ENCODE results near the gene SBK1. TPM values are rescaled to one million over a fixed set of nuclear protein-coding genes. Genes with fewer than 3 reads are reported as not detected.
"Not testable (repeated sequence)": the region's sequence is repeated elsewhere in the genome, so short reads cannot be mapped to it uniquely, and the experiment has no call there.

Gene SBK1
- 0.19 and 0.37 TPM in 2 replicates for total RNA-seq (2014; rRNA removed; shearing (Covaris generic))
- polyA plus RNA-seq (2015; cell fraction: cytosol; rRNA removed), result 1.4 and 2.2 TPM in 2 replicates
- 0.60 and 0.62 TPM in 2 replicates for polyA plus RNA-seq (2015; cell fraction: nucleus; rRNA removed)

DNA sequence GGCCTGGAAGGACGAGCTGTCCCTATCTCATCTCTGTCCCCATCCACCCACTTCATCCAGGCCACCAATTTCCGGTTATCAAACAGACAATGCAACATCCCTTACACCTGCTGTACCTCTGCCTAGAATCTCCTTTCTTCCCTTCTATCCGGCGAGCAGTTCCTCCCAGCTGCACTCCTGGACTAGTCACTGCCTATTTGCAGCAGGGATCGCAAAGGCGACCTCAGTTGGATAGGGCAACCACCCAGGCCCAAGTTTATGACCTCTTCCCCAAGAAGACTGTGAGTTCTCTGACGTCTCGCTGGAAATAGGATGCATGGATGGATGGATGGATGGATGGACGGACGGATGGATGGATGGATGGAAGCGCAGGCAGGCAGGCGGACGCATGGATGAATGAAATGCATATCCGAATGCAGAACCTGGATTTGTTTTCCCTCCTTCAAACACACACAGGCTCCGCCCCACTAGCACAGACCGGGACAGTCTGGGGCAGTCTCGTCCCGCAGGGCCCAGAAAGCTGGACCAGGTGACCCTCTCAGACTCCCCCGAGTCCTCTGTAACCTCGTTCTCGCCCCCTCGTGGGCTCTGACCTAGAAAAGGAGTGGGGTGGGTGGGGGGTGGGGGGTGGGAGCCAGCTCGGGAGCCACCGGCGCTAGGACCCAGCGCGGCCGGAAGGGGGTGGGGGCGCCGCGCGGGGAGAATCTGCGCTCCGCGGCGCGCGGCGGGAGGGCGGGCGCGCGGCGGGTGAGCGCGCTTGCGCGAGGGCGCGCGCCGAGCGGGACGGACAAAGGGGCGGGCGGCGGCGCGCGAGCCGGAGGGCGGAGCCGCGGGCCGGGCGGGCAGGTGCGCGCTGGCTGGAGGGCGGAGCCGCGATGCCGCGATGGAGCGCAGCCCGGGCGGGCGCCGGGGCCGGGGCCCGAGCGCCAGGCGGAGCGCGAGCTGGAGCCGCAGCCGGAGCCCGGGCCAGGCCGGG lies at the start of gene SBK1:
SBK1 (plus strand) TSS at position 875 of the 976 bp plus-strand sequence. CDS start 24,867 bp downstream, outside the sequence.
- in situ Hi-C loops (cut with HindIII; ENCODE audit: low pct_unique_long_range_greater_than_20kb, low sequenced_read_pairs), result no loop called here
- peak; percentile 61 for DNase-seq (ENCODE audit: low read depth, low spot score)

DNA sequence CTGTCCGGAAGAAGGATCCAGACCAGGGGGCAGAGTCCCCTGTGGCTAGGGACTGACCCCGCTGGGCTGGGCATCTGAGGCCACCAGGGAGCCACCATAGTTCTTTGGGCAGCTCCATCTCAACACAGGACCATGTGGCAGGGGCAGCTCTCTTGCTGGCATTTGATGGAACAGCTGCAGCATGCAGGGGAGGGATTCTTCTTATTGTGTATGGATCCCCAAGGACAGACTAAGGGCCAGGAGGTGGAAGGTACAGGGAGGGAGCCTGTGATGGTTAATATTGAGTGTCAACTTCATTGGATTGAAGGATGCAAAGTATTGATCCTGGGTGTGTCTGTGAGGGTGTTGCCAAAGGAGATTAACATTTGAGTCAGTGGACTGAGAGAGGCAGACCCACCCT lies 42.8 kb upstream of the SBK1 start:
- DNase-seq (ENCODE audit: low read depth, low spot score); in situ Hi-C loops (cut with HindIII; ENCODE audit: low pct_unique_long_range_greater_than_20kb, low sequenced_read_pairs): not testable (repeated sequence)

DNA sequence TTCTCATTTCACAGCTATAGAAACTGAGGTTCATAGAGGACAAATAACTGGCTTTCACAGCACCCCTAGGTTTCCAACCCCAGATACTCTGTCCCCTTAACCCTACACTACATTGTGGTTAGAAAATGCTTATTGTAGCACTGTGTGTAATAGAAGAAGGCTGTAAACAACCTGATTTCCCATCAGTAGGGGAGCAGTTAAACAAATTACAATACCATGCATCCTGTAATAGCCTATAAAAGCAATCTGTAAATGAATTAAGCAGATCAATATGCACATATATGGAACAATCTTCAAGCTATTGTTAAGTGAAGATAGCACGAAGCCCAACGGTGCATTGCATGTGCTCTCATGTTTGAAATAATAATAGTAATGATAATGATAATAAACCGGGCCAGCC lies 41.3 kb upstream of the SBK1 start:
- in situ Hi-C loops (cut with HindIII; ENCODE audit: low pct_unique_long_range_greater_than_20kb, low sequenced_read_pairs), result no loop called here

DNA sequence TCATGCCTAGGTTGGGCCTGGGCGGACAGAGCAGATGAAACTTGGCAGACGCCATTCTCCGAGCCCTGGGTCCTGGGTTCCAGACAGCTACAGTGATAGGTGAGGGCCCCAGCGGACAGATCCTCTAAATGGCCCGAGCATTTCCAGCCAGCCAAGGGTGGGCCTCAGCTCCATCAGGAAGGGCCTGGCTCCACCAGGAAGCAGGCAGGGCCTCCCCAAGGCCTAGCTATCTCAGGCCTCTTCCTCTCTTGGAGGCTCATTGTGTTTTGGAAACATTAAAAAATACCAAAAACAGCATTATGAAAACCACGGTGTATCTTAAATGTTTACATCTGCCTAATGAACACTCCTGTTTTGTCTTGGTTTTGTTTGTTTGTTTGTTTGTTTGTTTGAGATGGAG lies 38.2 kb upstream of the SBK1 start:
- in situ Hi-C loops (cut with HindIII; ENCODE audit: low pct_unique_long_range_greater_than_20kb, low sequenced_read_pairs), result no loop called here
- no peak for DNase-seq (ENCODE audit: low read depth, low spot score)

More for the DNA sequence above, 41.3 kb upstream of the SBK1 start:
- no peak for DNase-seq (ENCODE audit: low read depth, low spot score)

DNA sequence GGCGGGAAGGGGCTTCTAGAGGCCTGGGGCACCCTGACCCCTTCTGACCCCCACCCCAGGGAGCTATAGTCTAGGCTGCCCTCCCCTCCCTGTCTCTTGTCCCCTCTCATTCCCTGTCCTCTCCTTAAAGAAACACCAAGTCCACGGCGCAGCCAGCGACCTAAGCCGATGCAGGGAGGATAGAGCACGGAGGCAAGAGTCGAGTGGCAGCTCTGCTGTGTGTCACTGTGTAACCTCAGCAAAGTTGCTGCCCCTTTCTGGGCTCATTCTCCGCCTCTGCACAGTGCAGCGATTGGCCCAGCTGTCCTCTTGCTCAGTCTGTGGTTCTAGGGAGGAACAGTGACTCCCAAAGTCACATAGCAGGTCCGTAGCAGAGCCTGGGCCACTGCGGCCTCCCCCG lies 36.5 kb upstream of the SBK1 start:
- no peak for DNase-seq (ENCODE audit: low read depth, low spot score)
- in situ Hi-C loops (cut with HindIII; ENCODE audit: low pct_unique_long_range_greater_than_20kb, low sequenced_read_pairs), result no loop called here

DNA sequence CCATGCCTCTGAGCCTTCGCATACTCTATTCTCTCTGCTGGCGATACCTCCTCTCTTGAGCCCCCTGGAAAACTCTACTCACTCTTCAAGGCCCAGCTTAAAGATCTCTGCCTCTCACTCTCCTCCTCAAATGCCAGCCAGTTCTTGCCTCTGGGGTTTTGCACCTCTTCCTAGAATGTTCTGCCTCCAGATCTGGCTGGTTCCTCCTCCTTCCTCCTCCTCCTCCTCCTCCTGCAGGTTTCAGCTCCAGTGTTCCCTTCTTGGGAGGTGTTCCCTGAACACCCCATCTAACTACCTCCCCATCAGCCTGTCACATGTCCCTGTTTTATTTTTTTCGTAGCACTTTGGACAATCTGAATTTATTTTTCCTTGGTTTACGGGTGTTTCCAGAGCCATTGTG lies 35.1 kb upstream of the SBK1 start:
- in situ Hi-C loops (cut with HindIII; ENCODE audit: low pct_unique_long_range_greater_than_20kb, low sequenced_read_pairs), result no loop called here
- DNase-seq (ENCODE audit: low read depth, low spot score), result no peak

DNA sequence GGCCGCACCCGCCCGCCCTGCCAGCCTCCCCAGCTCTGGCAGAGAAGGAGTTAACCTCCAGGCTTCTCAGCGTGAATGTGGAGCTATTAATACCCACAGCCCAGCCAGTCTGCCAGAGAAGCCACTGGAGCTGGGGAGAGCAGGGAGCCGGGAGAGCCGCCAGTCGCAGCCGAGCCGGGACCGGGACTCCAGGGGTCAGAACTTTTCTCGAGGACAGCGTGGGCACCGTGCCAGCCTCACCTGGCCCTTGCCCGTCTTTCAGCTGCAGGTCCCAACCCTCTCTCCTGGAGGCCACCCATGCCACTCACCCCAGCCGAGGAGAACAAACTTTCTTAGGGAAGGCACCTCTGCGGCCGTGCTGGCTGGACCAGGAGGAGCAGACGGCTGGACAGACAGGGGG lies 33.8 kb upstream of the SBK1 start:
- in situ Hi-C loops (cut with HindIII; ENCODE audit: low pct_unique_long_range_greater_than_20kb, low sequenced_read_pairs), result no loop called here
- DNase-seq (ENCODE audit: low read depth, low spot score), result no peak

DNA sequence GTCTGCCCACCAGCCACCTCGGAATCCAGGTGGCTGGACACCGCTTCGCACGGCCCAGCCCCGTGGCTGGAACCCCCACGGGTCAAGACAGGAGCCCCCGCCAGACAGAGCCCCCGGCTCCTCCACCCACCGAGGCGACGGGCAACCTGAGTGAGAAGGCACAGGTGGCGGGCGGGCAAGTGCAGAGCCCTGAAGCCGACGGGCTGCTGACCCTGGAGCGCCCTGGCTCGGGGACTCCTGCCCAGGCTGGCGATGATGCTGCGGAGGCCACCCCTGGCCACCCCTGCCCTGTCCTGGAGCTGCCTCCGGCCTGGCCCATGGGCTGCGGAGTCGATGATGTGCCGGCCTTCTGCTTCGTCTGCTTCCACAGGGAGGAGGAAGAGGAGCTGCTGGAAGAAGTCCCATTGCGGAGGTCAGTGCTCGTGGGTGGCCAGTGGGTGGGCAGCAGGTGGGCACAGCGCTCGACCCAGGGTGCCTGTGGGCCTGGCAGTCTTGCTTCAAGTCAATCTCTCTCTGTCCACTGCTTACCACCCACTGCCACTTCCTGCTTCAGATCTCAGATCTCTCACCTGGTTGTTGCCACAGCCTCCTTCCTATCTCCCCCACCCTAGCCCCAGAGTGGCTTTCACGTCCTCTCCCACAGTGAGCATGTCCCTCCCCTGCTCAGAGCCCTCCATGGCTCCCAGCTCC lies 33.1 kb upstream of the SBK1 start:
- in situ Hi-C loops (cut with HindIII; ENCODE audit: low pct_unique_long_range_greater_than_20kb, low sequenced_read_pairs), result no loop called here
- no peak for DNase-seq (ENCODE audit: low read depth, low spot score)

DNA sequence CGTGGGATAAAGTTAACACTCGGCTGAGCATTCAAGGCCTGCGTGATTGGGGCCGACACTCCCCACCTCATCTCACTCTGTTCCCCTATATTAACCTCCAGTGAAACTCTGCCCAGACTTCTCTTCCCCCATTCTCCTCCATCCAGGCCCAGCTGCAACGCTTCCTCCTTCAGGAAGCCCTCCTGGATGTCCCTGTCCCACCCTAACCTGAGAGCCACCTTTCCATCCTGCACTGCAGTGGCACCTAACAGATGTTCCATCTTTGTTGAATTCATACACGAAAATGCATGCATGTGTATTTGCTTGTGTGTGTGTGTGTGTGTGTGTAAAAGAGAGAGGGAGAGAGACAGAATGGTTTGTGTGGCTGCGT lies 32.6 kb upstream of the SBK1 start:
- DNase-seq (ENCODE audit: low read depth, low spot score), result no peak
- in situ Hi-C loops (cut with HindIII; ENCODE audit: low pct_unique_long_range_greater_than_20kb, low sequenced_read_pairs), result no loop called here

DNA sequence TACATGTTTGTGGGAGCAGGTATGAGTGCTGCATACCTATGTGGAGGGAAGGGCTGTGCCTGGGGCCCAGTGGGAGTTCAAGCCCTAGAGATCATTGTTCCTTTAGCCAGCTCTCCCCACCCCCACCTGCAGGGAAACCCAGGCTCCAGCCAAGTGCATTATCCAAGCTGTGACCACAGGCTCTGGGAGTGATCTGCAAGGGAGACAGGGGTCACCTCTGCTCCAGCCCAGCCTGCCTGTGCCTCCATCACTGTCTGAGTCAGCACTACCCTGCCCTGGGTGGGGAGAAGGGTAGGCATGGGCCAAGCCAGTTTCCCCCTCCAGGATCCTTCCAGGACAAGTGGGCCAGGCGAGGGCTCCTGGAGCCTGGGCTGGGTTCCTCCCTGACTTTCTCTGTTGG lies 32.1 kb upstream of the SBK1 start:
- DNase-seq (ENCODE audit: low read depth, low spot score), result no peak
- in situ Hi-C loops (cut with HindIII; ENCODE audit: low pct_unique_long_range_greater_than_20kb, low sequenced_read_pairs), result no loop called here

DNA sequence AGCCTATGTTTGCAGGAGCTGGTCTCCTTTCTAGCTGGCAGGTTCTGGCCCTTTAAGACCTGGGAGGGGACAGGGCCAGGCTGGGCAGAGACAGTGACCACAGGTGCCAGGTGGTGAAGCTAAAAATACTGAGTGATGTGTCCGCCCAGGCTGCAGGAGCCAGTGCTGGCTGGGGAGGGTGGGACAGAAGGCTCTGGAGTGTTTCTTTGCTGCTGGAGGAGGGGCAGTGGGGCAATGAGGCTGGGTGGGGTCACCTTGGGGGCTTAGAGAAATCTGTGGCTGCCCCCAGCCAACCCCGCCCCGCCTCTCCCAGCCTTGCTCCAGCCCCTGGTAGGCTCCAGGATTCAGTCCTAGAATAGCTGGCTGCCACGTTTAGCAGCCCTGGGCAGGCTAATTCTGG lies 30.4 kb upstream of the SBK1 start:
- in situ Hi-C loops (cut with HindIII; ENCODE audit: low pct_unique_long_range_greater_than_20kb, low sequenced_read_pairs), result no loop called here
- no peak for DNase-seq (ENCODE audit: low read depth, low spot score)

DNA sequence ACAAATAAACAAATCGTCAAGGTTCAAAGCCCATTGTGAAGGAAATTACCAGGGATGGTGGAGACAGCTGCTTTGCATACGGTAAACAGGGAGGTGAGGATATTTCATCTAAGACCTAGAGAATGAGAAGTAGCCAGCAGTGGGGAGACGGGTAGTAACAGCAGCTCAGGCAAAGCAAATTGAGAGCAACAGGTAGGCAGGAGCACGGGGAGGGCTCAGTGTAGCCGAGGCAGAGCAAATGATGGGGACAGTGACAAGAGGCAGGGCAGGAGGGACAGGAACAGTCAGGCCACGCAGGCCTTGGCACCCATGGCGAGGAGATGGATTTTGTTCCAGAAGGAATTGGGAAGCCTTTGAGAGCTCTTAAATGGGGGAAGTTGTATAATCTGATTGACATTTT lies 29.0 kb upstream of the SBK1 start:
- in situ Hi-C loops (cut with HindIII; ENCODE audit: low pct_unique_long_range_greater_than_20kb, low sequenced_read_pairs), result no loop called here
- no peak for DNase-seq (ENCODE audit: low read depth, low spot score)

DNA sequence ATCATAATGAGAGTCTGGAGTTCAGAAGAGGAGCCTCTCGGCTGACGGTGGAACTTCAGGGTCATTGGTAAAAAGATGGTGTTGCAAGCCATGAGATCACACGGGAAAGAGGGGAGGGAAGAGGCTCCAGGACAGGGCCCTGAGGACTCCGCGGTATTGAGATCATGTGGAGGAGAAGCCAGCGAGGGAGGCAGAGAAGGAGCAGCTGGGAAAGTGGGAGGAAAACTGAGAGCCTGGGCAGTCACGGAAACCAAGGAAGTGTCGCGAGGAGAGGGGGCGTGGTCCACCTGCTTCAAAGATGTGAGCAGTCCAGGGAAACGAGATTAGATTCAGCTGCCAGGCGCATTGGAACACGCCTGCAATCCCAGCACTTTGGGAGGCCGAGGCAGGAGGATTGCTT lies 27.7 kb upstream of the SBK1 start:
- DNase-seq (ENCODE audit: low read depth, low spot score), result peak; percentile 44
- in situ Hi-C loops (cut with HindIII; ENCODE audit: low pct_unique_long_range_greater_than_20kb, low sequenced_read_pairs), result no loop called here

DNA sequence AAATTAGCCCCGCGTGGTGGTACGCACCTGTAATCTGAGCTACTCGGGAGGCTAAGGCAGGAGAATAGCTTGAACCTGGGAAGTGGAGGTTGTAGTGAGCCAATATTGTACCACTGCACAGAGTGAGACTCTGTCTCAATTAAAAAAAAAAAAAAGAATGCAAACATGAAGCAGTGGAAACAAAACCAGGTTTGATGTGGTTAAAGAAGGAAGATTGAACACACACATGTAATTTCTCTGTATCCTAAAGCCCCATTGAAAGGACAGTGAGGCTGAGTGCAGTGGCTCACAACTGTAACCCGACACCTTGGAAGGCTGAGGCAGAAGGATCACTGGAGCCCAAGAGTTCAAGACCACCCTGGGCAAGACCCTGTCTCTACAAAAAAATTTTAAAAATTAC lies 26.5 kb upstream of the SBK1 start:
- in situ Hi-C loops (cut with HindIII; ENCODE audit: low pct_unique_long_range_greater_than_20kb, low sequenced_read_pairs), result no loop called here

DNA sequence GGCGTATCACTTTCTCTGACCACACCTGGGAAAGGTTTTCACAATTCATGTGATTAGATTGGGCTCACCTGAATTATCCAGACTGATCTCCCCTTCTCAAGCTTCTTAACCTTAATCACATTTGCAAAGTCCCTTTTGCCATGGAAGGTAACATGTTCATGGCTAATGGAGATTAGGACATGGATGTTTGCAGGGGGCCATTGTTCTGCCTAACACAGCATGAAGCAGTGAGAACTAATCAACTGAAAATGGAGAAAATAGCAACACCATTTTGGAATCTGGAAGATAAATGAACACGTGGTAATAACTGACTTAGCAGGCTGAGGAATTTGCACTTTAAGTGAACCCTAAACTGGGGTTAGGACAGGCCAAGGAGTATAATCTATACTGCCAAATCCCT lies 25.0 kb upstream of the SBK1 start:
- no peak for DNase-seq (ENCODE audit: low read depth, low spot score)
- in situ Hi-C loops (cut with HindIII; ENCODE audit: low pct_unique_long_range_greater_than_20kb, low sequenced_read_pairs), result no loop called here

More for the DNA sequence above, 26.5 kb upstream of the SBK1 start:
- DNase-seq (ENCODE audit: low read depth, low spot score), result no peak

DNA sequence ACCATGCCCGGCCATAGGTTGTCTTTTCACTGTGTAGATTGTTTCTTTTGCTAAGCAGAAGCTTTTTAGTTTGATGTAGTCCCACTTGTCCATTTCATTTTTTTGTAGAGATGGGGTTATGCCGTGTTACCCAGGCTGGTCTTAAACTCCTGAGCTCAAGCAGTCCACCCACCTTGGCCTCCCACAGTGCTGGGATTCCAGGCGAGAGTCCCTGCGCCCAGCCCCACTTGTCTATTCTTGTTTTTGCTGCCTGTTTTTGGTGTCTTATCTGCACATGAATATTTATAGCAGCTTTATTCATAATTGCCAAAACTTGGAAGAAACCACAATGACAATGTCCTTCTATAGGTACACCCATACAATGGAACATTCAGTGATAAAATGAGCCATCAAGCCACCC lies 18.8 kb upstream of the SBK1 start:
- no peak for DNase-seq (ENCODE audit: low read depth, low spot score)
- in situ Hi-C loops (cut with HindIII; ENCODE audit: low pct_unique_long_range_greater_than_20kb, low sequenced_read_pairs), result no loop called here

DNA sequence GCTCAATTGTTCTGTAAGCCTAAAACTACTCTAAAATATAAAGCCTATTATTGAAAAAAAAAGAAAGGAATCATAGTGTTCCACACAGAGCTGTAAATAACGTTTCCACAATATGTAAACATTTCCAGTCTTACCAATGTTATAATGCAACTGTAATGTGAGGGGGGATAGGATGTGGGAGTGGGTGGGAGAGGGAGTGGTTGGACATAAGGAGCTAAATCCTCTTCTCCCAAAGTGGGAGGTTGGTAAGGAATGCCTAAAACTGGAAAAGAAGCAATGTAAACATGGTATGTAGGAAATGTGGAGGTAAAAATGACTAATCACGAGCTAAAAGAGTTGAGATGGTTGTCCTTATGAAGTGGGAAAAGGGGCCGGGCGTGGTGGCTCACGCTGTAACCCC lies 17.6 kb upstream of the SBK1 start:
- no peak for DNase-seq (ENCODE audit: low read depth, low spot score)
- in situ Hi-C loops (cut with HindIII; ENCODE audit: low pct_unique_long_range_greater_than_20kb, low sequenced_read_pairs), result no loop called here

DNA sequence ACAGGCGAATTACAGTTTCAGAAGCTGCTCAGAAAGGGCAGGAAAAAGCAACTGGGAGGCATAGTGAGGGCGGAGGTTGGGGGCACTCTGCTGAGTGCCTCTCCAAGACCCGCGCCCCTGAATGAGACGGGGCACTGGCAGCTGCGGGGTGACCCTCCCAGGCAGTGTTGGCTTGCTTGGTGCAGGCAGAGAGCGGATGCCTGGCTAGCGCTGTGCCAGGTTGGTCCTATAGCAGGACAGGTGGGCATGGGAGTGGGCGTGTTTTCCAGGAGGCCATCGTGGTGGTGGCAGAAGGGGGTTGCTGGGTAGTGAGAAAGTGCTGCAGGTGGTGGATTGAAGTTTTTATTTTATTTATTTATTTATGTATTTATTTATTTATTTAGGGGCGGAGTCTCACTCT lies 16.0 kb upstream of the SBK1 start:
- in situ Hi-C loops (cut with HindIII; ENCODE audit: low pct_unique_long_range_greater_than_20kb, low sequenced_read_pairs), result no loop called here
- no peak for DNase-seq (ENCODE audit: low read depth, low spot score)
